SK-N-MC (cell line): Measurements from ENCODE around the gene SLC16A9.

Source experiments
- DNase-seq: peaks from one replicate; pipeline ENCODE4 v3.0.0-alpha.2; 2011; ENCODE audit warnings: low read depth, low spot score
- H3K27ac ChIP-seq: fragments of 200-600 bp; sonication (generic); 2 replicates; pipeline ENCODE4 v1.5.1; 2016; ENCODE audit warnings: mixed run types
- H3K36me3 ChIP-seq: fragments of 200-600 bp; sonication (generic); 2 replicates; pipeline ENCODE4 v1.6.1; 2017; ENCODE audit warnings: antibody characterized with exemption, low read length, mixed read lengths; ENCODE audit not compliant: insufficient read depth
- H3K4me3 ChIP-seq: fragments of 200-600 bp; sonication (generic); 2 replicates; pipeline ENCODE4 v1.5.1; 2016
- H3K9ac ChIP-seq: fragments of 200-600 bp; sonication (generic); 2 replicates; pipeline ENCODE4 v1.8.0; 2017; ENCODE audit warnings: mixed run types, mixed read lengths; ENCODE audit not compliant: insufficient read length
- H3K9me3 ChIP-seq: fragments of 200-600 bp; sonication (generic); 2 replicates; pipeline ENCODE4 v1.6.1; 2017; ENCODE audit warnings: low read depth, mild to moderate bottlenecking, antibody characterized with exemption, low read length, moderate library complexity, mixed read lengths
- EZH2 ChIP-seq: fragments of 200-600 bp; sonication (generic); IDR thresholded peaks from one replicate; pipeline ENCODE4 v1.6.1; 2017; ENCODE audit warnings: antibody characterized with exemption
- FOXP2 ChIP-seq: optimal IDR thresholded peaks from 2 replicates; pipeline ENCODE3; 2011; ENCODE audit warnings: mild to moderate bottlenecking, moderate library complexity; ENCODE audit not compliant: insufficient read depth; ENCODE audit errors: extremely low read length, control extremely low read depth
- POLR2AphosphoS5 ChIP-seq: IDR thresholded peaks from 2 replicates; pipeline ENCODE4 v1.6.1; 2012; ENCODE audit warnings: mild to moderate bottlenecking, low read depth, low read length, borderline replicate concordance

Gene SLC16A9

DNA sequence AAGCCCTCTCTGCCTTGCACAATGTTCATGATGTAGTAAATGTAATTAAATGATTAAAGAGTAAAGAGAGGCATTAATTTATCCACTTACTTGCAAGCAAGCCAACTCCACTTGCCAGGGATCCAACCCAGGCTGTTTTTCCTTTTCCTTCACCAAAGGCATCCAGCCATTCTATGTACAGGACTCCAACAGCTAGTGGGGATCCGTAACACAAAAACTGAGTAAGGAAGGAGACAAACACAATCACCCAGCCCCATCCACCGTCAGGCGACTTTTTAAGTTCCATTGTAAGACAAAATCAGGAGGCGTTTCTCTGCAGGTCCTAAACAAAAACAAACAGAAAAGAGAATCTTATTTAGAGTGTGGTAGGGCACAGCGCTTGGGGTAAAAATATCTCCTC, 25.6 kb downstream of the SLC16A9 start:
- DNase-seq, result no peak
- Histone ChIP-seq H3K27ac (no peak overlapping the region), H3K9me3 (no peaks in the 10 kb centered on the region), H3K4me3 (no peak overlapping the region), H3K36me3 (no peaks in the 10 kb centered on the region), H3K9ac (no peak overlapping the region)
- TF ChIP-seq POLR2AphosphoS5, result no peak
- no peak for TF ChIP-seq EZH2
- TF ChIP-seq FOXP2, result no peak

DNA sequence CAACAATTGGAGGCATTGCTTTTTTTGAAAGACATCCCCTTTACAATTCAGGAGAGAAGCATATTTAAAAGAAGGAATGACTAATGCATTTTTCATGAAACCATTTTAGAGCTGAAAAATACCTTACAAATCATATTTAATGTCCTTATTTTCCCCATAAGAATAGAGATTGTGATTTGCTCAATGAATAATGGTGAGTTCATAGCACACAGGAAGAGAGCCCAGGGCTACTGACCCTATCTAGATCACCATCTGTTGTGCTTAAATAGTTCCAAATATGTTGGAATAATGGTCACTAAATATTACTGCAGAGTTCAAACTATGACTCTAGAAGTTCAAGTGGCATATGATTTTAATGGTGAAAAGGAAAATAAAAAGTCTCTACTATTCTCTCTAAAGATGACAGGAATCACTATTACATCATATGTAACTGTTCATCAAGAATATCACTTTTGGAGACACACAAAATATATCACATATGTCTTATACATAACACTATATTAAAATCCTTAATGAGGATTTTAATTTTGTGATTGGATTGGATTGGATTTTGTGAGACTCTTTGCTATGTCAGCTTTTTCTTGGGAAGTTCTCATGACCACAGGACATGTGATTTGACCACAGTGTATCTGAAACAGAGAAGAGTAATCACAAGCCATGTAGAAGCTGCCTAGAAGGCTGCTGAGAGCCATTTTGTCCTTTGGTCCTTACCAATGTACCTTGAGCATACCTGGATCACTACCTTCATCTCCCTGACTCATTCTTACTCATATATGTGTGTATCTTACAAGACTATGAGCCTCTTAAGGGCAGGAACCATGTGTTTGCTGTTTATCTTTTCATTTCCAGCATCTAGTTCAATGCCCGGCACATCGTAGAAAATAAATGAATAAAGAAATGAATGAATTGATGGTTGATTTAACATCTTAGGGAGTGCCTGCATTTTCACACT, 26.4 kb downstream of the SLC16A9 start:
- H3K36me3 ChIP-seq, result no peaks in the 10 kb centered on the region
- no peaks in the 10 kb centered on the region for H3K9me3 ChIP-seq
- DNase-seq, result no peak
- no peak overlapping the region for H3K9ac ChIP-seq
- TF ChIP-seq FOXP2 (no peak), POLR2AphosphoS5 (no peak)
- H3K27ac ChIP-seq, result no peak overlapping the region
- no peak overlapping the region for H3K4me3 ChIP-seq

DNA sequence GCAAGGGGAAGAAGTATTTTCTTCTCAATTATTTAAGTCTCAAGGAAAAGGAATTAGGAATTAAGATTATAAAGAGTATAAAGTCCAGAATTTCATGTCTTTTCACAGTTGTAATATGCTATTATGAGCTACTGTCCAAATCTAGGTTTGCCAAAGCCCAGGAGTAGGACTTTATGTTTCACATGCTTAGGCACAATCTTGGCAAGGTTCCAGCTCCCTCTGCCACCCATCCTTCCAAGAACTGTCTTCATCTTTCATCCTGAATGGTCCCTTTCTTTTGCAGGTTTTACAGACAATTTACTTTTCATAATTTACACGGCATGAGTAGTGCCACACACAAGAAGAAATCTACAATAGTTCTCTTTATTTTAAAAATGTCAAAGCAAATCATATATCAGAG, 29.5 kb downstream of the SLC16A9 start:
- Histone ChIP-seq H3K4me3 (no peak overlapping the region), H3K9ac (no peak overlapping the region), H3K36me3 (no peaks in the 10 kb centered on the region), H3K27ac (no peak overlapping the region), H3K9me3 (no peaks in the 10 kb centered on the region)
- DNase-seq, result no peak
- no peak for TF ChIP-seq EZH2
- TF ChIP-seq FOXP2, result no peak
- no peak for TF ChIP-seq POLR2AphosphoS5

DNA sequence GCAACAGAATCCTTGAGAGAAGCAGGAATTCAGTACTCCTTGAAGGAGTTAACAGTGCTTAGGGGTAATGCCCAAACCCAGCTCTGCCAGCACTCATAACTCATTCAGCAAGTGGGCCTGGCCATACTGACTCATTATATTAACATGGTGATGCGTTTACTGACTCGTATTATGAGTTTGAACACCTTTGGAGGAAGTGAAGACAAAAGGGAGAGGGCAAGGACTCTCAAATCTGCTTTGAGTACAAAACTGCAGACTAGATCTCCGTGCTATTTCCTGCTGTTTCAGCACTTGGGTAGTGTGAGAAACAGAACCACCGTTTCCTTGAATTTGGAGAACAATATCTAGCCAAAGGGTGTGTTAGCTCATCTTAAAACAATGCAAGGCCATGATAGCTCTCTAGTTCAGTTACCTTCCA, 30.8 kb downstream of the SLC16A9 start:
- TF ChIP-seq POLR2AphosphoS5 (no peak), FOXP2 (no peak), EZH2 (no peak)
- H3K27ac ChIP-seq, result no peak overlapping the region
- no peaks in the 10 kb centered on the region for H3K9me3 ChIP-seq
- no peak overlapping the region for H3K9ac ChIP-seq
- no peak for DNase-seq
- no peak overlapping the region for H3K4me3 ChIP-seq
- no peaks in the 10 kb centered on the region for H3K36me3 ChIP-seq

DNA sequence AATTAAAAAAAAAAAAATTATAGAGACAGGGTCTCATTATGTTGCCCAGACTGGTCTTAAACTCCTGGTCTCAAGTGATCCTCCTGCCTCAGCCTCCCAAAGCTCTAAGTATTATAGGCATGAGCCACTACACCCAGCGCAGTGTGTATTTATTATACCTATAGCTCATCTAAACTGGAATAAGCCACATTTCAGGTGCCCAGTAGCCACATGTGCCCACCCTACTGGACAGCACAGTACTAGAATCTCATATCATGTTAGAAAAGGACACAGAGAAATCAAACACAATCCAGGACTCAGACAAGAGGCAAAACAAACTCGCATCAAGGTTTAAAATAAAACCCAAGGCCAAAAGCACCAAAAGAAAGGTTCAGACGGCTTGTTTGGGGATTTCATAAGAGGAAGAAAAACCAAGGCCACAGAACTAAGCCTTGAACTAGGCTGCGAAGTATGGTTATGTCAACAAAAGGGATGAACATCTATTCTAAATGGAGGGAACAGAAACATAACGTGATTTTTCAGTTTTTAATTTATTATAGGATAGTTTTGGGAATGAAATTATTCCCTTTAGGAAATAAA, 32.3 kb downstream of the SLC16A9 start:
- TF ChIP-seq FOXP2 (no peak), POLR2AphosphoS5 (no peak), EZH2 (no peak)
- Histone ChIP-seq H3K27ac (no peak overlapping the region), H3K4me3 (no peak overlapping the region), H3K9me3 (no peaks in the 10 kb centered on the region), H3K9ac (no peak overlapping the region), H3K36me3 (no peaks in the 10 kb centered on the region)
- no peak for DNase-seq

DNA sequence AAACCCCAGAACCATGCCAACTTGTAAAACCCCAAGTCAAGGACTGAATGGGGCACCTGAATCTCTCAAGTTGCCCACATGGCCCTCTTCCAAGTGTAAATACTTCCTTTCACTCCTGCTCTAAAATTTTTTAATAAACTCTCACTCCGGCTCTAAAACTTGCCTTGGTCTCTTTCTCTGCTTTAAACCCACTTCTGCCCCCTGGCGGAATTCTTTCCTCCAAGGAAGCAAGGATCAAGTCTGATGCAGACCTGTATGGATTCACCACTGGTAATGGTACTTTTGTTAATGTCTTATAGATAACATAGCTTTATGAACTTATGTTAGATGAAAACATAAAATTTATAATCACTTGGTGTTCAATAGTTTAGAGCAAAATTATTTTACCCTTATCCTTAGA, 33.8 kb downstream of the SLC16A9 start:
- Histone ChIP-seq H3K27ac (no peak overlapping the region), H3K9me3 (no peaks in the 10 kb centered on the region), H3K36me3 (no peaks in the 10 kb centered on the region), H3K9ac (no peak overlapping the region), H3K4me3 (no peak overlapping the region)
- DNase-seq, result no peak
- TF ChIP-seq FOXP2 (no peak), POLR2AphosphoS5 (no peak), EZH2 (no peak)

DNA sequence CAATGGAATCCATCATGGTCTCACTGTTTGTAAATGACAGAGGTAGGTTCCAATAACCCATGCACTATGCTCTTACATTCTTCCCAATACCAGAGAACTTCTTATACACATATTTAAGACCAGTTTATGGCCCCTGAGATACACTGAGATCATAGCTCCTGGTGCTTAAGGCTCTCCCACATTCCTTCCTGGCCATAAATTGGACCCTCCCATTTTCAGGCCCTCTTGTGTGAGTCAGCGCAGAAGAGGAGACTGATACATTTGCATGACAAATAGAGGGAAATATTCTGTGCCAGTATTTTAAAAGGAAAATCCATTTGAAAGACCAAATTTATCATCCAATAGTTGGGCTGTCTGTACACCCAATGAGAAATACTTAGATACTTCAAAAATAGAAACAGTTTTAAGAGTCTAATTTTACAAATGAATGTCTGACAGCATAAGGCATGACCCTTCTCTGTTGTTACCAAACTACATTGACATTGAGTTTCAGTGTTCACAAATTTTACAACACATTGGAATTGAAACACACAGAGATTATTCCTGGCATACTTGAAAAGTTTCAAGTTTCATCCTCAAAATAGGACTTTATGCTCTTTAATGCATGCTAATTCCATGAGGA, 35.3 kb downstream of the SLC16A9 start:
- Histone ChIP-seq H3K36me3 (no peaks in the 10 kb centered on the region), H3K9me3 (no peaks in the 10 kb centered on the region), H3K4me3 (no peak overlapping the region), H3K9ac (no peak overlapping the region), H3K27ac (no peak overlapping the region)
- TF ChIP-seq POLR2AphosphoS5 (no peak), EZH2 (no peak)
- DNase-seq, result no peak

DNA sequence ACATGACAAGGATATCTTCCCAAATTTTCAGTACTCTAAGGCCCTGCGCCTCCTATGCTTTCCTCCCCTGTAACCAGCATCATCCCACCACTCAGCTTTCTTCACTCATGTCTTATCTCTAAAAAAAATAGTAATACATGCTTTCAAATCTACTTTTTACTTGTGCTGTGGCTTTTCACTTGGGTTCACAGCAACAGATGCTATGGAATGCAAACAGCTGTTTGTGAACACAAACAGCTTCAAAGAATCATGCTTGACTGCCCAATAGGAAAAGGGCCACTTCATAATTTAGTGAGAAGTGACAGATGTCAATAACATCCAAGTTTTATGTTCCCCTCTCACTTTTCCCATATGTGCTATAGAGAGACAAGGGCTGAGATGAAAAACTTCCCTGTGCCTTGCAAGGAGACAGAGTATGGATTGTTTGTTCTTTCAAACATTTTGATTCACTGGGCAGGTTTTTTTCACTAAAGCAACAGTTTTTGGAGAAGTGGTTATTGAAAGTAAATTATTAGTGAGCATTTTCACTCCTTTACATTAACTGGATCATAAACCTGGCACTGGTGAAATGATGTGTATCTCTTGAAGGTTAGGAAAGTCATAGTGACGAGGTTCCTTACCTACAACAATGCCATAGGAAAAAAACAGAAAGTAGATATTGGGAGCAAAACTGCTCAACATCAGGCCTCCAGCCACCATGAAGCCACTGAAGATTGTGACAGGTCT, 37.3 kb downstream of the SLC16A9 start:
- no peak overlapping the region for H3K27ac ChIP-seq
- TF ChIP-seq POLR2AphosphoS5 (no peak), EZH2 (no peak), FOXP2 (no peak)
- no peak for DNase-seq
- no peak overlapping the region for H3K4me3 ChIP-seq
- no peaks in the 10 kb centered on the region for H3K36me3 ChIP-seq
- H3K9me3 ChIP-seq, result no peaks in the 10 kb centered on the region
- no peak overlapping the region for H3K9ac ChIP-seq
